GM21576 (cell line): Measurements from ENCODE around the gene C1S.
"Not testable (repeated sequence)": the region's sequence is repeated elsewhere in the genome, so short reads cannot be mapped to it uniquely, and the experiment has no call there.

ENCODE experiments used
- ATAC-seq: cut with Tn5 transposase; IDR thresholded peaks from one replicate; pipeline ENCODE4 v1.9.1; 2021; ENCODE audit warnings: mild to moderate bottlenecking, moderate library complexity; ENCODE audit not compliant: unreplicated experiment

Gene C1S

GRCh38 chr12:7060353-7060954 lies at the start of gene C1S:
Gene C1S (plus strand): TSS chr12:7060718. CDS start chr12:7061913, 1,195 bp downstream.
- ATAC-seq = no peak

- not testable (repeated sequence) for ATAC-seq
These were observed 49.1 kb upstream of the C1S start for GRCh38 chr12:7011398-7011797.

GRCh38 chr12:7012024-7012607 lies 48.4 kb upstream of the C1S start:
- ATAC-seq = no peak

GRCh38 chr12:7013101-7013500 lies 47.4 kb upstream of the C1S start:
- ATAC-seq = no peak

GRCh38 chr12:7015555-7016370 lies 44.8 kb upstream of the C1S start:
- ATAC-seq = no peak

GRCh38 chr12:7016958-7017571 lies 43.5 kb upstream of the C1S start:
- no peak for ATAC-seq

GRCh38 chr12:7017870-7018349 lies 42.6 kb upstream of the C1S start:
- ATAC-seq = no peak

- ATAC-seq = peak; percentile 95
These were observed 42.0 kb upstream of the C1S start, which contains the start of gene LPCAT3 for GRCh38 chr12:7018350-7019042. Gene LPCAT3 (minus strand): TSS chr12:7018476. CDS start chr12:7018424, 52 bp downstream.

- no peak for ATAC-seq
These were observed 41.4 kb upstream of the C1S start for GRCh38 chr12:7019043-7019569.

GRCh38 chr12:7021956-7022355 lies 38.6 kb upstream of the C1S start:
- ATAC-seq = no peak

- ATAC-seq = no peak
These were observed 37.4 kb upstream of the C1S start for GRCh38 chr12:7023114-7023513.

- no peak for ATAC-seq
These were observed 33.7 kb upstream of the C1S start for GRCh38 chr12:7026854-7027253.

GRCh38 chr12:7031306-7031705 lies 29.2 kb upstream of the C1S start:
- no peak for ATAC-seq

- no peak for ATAC-seq
These were observed 27.5 kb upstream of the C1S start for GRCh38 chr12:7032990-7033389.

GRCh38 chr12:7034464-7034863 lies 26.1 kb upstream of the C1S start:
- ATAC-seq = no peak

- ATAC-seq = no peak
These were observed 25.1 kb upstream of the C1S start for GRCh38 chr12:7035463-7035862.

- ATAC-seq = not testable (repeated sequence)
These were observed 23.1 kb upstream of the C1S start for GRCh38 chr12:7037411-7037810.

GRCh38 chr12:7038591-7038990 lies 21.9 kb upstream of the C1S start:
- ATAC-seq = no peak

- no peak for ATAC-seq
These were observed 21.1 kb upstream of the C1S start for GRCh38 chr12:7039403-7039802.

- ATAC-seq = no peak
These were observed 17.7 kb upstream of the C1S start for GRCh38 chr12:7042842-7043241.

- ATAC-seq = no peak
These were observed 14.6 kb upstream of the C1S start for GRCh38 chr12:7045913-7046312.
